B cell (primary cell): ENCODE data around the gene MYOM1. TPM values are rescaled to one million over a fixed set of nuclear protein-coding genes. Genes with fewer than 3 reads are reported as not detected.

ENCODE experiments used
- ATAC-seq: fragments of 200-7000 bp; cut with Tn5 transposase; one replicate; pipeline ENCODE4 v1.10.0; 2021; ENCODE audit warnings: low read depth, mild to moderate bottlenecking, moderate number of reproducible peaks, moderate library complexity
- CTCF ChIA-PET: fragments of 350-600 bp; sonication (Branson Sonifier 250); formaldehyde crosslinking; loops from one replicate; lab custom pipeline; 2021; ENCODE audit warnings: antibody characterized with exemption, inconsistent platforms; lab: Charles Lee
- POLR2A ChIA-PET: fragments of 350-600 bp; sonication (Branson Sonifier 250); formaldehyde crosslinking; loops from one replicate; lab custom pipeline; 2021; ENCODE audit warnings: antibody characterized with exemption; lab: Charles Lee
- DNase-seq: peaks from one replicate; pipeline ENCODE4 v3.0.0; 2013
- H2AFZ ChIP-seq: 2 replicates; pipeline ENCODE4 v1.6.1; 2012; ENCODE audit warnings: mild to moderate bottlenecking, low read depth, low read length; ENCODE audit not compliant: insufficient read depth, poor library complexity, severe bottlenecking
- H3K27ac ChIP-seq, 2 donors: 1 replicate in 1 of 2; 2 replicates in 1 of 2; pipeline ENCODE4 v1.5.1; 2012 to 2013; ENCODE audit warnings: low read length in 2 of 2, mild to moderate bottlenecking in 2 of 2, moderate library complexity in 1 of 2
- H3K27me3 ChIP-seq, 4 experiments: fragments of 200-600 bp in 1 of 4; sonication (generic) in 1 of 4; replicated peaks in 1 of 4; 1 replicate in 2 of 4; 2 replicates in 2 of 4; pipeline versions ENCODE4 v1.6.1 to v1.7.0; 2013 to 2016; ENCODE audit warnings: low read length in 3 of 4, mild to moderate bottlenecking in 2 of 4, mixed read lengths in 1 of 4, moderate library complexity in 1 of 4; ENCODE audit not compliant: insufficient read depth in 4 of 4, control insufficient read depth in 3 of 4; ENCODE audit errors: control extremely low read depth in 1 of 4
- H3K36me3 ChIP-seq, 2 experiments: replicated peaks in 1 of 2; 1 replicate in 1 of 2; 2 replicates in 1 of 2; pipeline versions ENCODE4 v1.6.1 to v1.7.1; 2013; ENCODE audit warnings: low read length in 1 of 2; ENCODE audit not compliant: insufficient read depth in 2 of 2, control insufficient read depth in 1 of 2; ENCODE audit errors: control extremely low read depth in 1 of 2, extremely low read depth in 1 of 2
- H3K4me1 ChIP-seq, 2 donors: fragments of 200-600 bp in 1 of 2; sonication (generic) in 1 of 2; 1 replicate in 1 of 2; 2 replicates in 1 of 2; pipeline versions ENCODE4 v1.5.1 to v1.6.1; 2013 to 2017; ENCODE audit warnings: low read length in 2 of 2; ENCODE audit not compliant: control insufficient read depth in 2 of 2, insufficient read depth in 2 of 2
- H3K4me2 ChIP-seq: replicated peaks from 2 replicates; pipeline ENCODE3; 2012; ENCODE audit warnings: mild to moderate bottlenecking, low read depth, low read length; ENCODE audit not compliant: poor library complexity, severe bottlenecking
- H3K4me3 ChIP-seq, 5 experiments: fragments of 200-600 bp in 1 of 5; sonication (generic) in 1 of 5; 1 replicate in 3 of 5; 2 replicates in 2 of 5; pipeline versions ENCODE4 v1.5.1 to v1.7.0; 2011 to 2016; ENCODE audit warnings: low read length in 4 of 5, mild to moderate bottlenecking in 4 of 5, low read depth in 2 of 5, control low read depth in 1 of 5, moderate library complexity in 1 of 5; ENCODE audit not compliant: insufficient read depth in 1 of 5; ENCODE audit errors: control extremely low read depth in 1 of 5, extremely low read depth in 1 of 5
- H3K79me2 ChIP-seq: fragments of 200-600 bp; sonication (generic); one replicate; pipeline ENCODE4 v1.6.0; 2016; ENCODE audit warnings: low read length; ENCODE audit not compliant: control insufficient read depth, insufficient read depth
- H3K9ac ChIP-seq: fragments of 200-600 bp; sonication (generic); 2 replicates; pipeline ENCODE4 v1.6.1; 2017; ENCODE audit warnings: mild to moderate bottlenecking, low read length, moderate library complexity
- H3K9me3 ChIP-seq, 3 donors: one replicate each; pipeline versions ENCODE4 v1.6.1 to v1.7.1; 2013; ENCODE audit warnings: low read length in 2 of 3; ENCODE audit not compliant: control insufficient read depth in 2 of 3, insufficient read depth in 1 of 3; ENCODE audit errors: control extremely low read depth in 1 of 3
- H4K20me1 ChIP-seq: 2 replicates; pipeline ENCODE4 v1.6.0; 2012; ENCODE audit warnings: mild to moderate bottlenecking, low read length; ENCODE audit not compliant: insufficient read depth, control insufficient read depth, poor library complexity, severe bottlenecking
- H3K27ac Mint-ChIP-seq: one replicate; pipeline ENCODE4 v1.8.0; 2021; ENCODE audit warnings: mixed read lengths
- H3K27me3 Mint-ChIP-seq: one replicate; pipeline ENCODE4 v1.8.0; 2021; ENCODE audit warnings: mixed read lengths
- H3K4me1 Mint-ChIP-seq: one replicate; pipeline ENCODE4 v1.8.0; 2021; ENCODE audit warnings: mixed read lengths
- H3K4me3 Mint-ChIP-seq: one replicate; pipeline ENCODE4 v1.8.0; 2021; ENCODE audit warnings: mixed read lengths
- H3K9me3 Mint-ChIP-seq: one replicate; pipeline ENCODE4 v1.8.0; 2022; ENCODE audit warnings: mixed read lengths; ENCODE audit not compliant: insufficient read depth
- CTCF ChIP-seq: fragments of 200-600 bp; IDR thresholded peaks from one replicate; pipeline ENCODE4 v1.8.0; 2022; ENCODE audit warnings: antibody characterized with exemption, mild to moderate bottlenecking
- EZH2 ChIP-seq: IDR thresholded peaks from 2 replicates; pipeline ENCODE4 v1.6.1; 2012; ENCODE audit warnings: borderline replicate concordance, low read depth, mild to moderate bottlenecking, moderate library complexity, low read length; ENCODE audit not compliant: insufficient read depth, poor library complexity, severe bottlenecking
- WGBS: methylation state at CpG from one replicate; pipeline ENCODE4 v1.1.5; 2013; ENCODE audit warnings: missing lambda C conversion rate; ENCODE audit not compliant: insufficient coverage; 5-methylcytosine and 5-hydroxymethylcytosine counted together
- intact Hi-C: fragments of 100-400 bp; cut with micrococcal nuclease; formaldehyde crosslinking; loops from one replicate; pipeline ENCODE4 v1.10.0; 2022
- polyA plus RNA-seq: library from polyadenylated mRNA; depleted of rRNA; stranded (reverse); fragments of >200 nt; gene quantifications from 2 replicates; pipeline ENCODE4 v1.2.3, GENCODE V29; 2012
- total RNA-seq, 2 donors: library from RNA; stranded (reverse); fragments of 120-200 nt in 1 of 2; gene quantifications; 1 replicate in 1 of 2; 2 replicates in 1 of 2; pipeline versions ENCODE4 v1.2.3 to v1.2.4, GENCODE V29; 2013 to 2022

The MYOM1 gene
- total and polyA plus RNA-seq, 2 donors (not counting 1 experiment from before 2014, with no cell fraction given): 1.5 to 12.8 TPM

DNA sequence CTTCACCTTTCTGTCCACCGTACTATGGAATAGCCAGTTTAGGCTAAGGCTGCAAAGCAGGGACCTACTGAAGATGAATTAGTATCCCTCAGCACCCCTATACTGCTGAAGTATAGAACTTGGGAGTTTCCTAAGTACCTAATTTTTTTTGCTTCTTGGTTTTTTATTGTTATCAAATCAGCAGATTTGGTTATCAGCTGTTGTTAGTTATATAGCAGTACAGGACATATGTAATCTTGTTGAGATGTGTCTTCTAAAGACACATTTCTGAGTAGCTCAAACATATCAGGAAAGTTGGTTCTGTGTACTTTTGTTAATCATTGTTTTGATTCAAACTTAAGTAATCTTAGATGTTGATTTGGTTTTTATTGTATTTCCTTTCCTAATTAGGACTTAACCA lies 33.1 kb upstream of the MYOM1 start:
- H3K79me2 ChIP-seq: peaks cover 91% of the 10 kb centered on the region
- no CpG with 5 or more reads among the region's 1 CpG for WGBS
- no peak overlapping the region for H3K4me3 ChIP-seq
- H3K9me3 Mint-ChIP-seq: no peaks in the 10 kb centered on the region
- H3K4me2 ChIP-seq: peak overlapping the region; percentile 26
- H3K4me1 ChIP-seq: peaks cover 58 to 67% of the 10 kb centered on the region in 2 donors
- H3K9me3 ChIP-seq: no peaks in the 10 kb centered on the region
- H3K27ac Mint-ChIP-seq: peak overlapping the region; percentile 82
- TF ChIP-seq CTCF: no peak
- no peaks in the 10 kb centered on the region for H3K27me3 Mint-ChIP-seq
- H3K4me1 Mint-ChIP-seq: peaks cover 76% of the 10 kb centered on the region
- no peak overlapping the region for H3K9ac ChIP-seq
- DNase-seq: no peak
- ChIA-PET CTCF (interaction anchor here (1.0 to 1.3 kb wide), 3 partner anchors 9 to 196 kb away, joined by 3 read pairs; no protein-coding TSS in a partner anchor), POLR2A (interaction anchor here (1.5 kb wide), 1 partner anchor 9 kb away, joined by 3 read pairs; the partner anchor contains the start of gene MYL12B)
- H3K27me3 ChIP-seq: no peaks in the 10 kb centered on the region
- no peak overlapping the region for H2AFZ ChIP-seq
- peak overlapping the region; percentile 37 for H3K4me3 Mint-ChIP-seq
- H4K20me1 ChIP-seq: peaks cover 18% of the 10 kb centered on the region
- ATAC-seq: no peak
- H3K36me3 ChIP-seq: peaks cover 23 to 60% of the 10 kb centered on the region in 2 experiments
- intact Hi-C loops: no loop called here
- H3K27ac ChIP-seq: peak overlapping the region in 1 of 2 donors; percentile 81

DNA sequence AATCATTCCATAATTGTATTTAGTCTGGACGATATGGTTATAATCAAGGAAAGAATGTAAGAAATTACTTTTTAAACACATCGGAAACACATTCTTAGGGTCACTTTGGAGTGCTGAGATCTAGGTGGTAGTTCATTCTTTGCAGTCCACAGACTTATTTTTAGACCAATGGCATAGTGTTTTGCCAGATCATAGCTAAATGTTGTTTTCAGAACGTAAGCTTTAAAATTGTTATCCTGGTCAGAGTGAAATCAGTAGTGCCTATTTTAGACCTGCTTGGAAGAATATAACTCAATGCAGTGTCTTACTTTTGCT lies 32.2 kb upstream of the MYOM1 start:
- TF ChIP-seq EZH2: no peak
- no peak for TF ChIP-seq CTCF
- H3K9me3 Mint-ChIP-seq: no peaks in the 10 kb centered on the region
- peaks cover 18% of the 10 kb centered on the region for H4K20me1 ChIP-seq
- H3K4me3 Mint-ChIP-seq: peak overlapping the region; percentile 4
- H3K9me3 ChIP-seq: no peaks in the 10 kb centered on the region
- no peak overlapping the region for H3K4me3 ChIP-seq
- H2AFZ ChIP-seq: no peak overlapping the region
- peaks cover 17 to 51% of the 10 kb centered on the region in 2 experiments for H3K36me3 ChIP-seq
- peak overlapping the region in 1 of 2 donors; percentile 81 for H3K27ac ChIP-seq
- H3K27me3 Mint-ChIP-seq: no peaks in the 10 kb centered on the region
- 57% methylated on average over 1 of the region's 3 CpGs for WGBS
- ChIA-PET CTCF (interaction anchor here (0.6 to 1.9 kb wide), 5 partner anchors 10 to 415 kb away, joined by 3 to 8 read pairs (median 3); no protein-coding TSS in a partner anchor), POLR2A (interaction anchor here (1.5 kb wide), 1 partner anchor 10 kb away, joined by 3 read pairs; the partner anchor contains the start of gene MYL12B)
- no peak overlapping the region for H3K9ac ChIP-seq
- peak overlapping the region; percentile 42 for H3K27ac Mint-ChIP-seq
- ATAC-seq (no peak), DNase-seq (no peak)
- H3K4me1 ChIP-seq: peaks cover 49 to 58% of the 10 kb centered on the region in 2 donors
- H3K79me2 ChIP-seq: peaks cover 91% of the 10 kb centered on the region
- no peaks in the 10 kb centered on the region for H3K27me3 ChIP-seq
- intact Hi-C loops: no loop called here
- peaks cover 69% of the 10 kb centered on the region for H3K4me1 Mint-ChIP-seq
- peak overlapping the region; percentile 7 for H3K4me2 ChIP-seq
